ENCODE measurements around the gene TNS1.

TNS1 gene

DNA sequence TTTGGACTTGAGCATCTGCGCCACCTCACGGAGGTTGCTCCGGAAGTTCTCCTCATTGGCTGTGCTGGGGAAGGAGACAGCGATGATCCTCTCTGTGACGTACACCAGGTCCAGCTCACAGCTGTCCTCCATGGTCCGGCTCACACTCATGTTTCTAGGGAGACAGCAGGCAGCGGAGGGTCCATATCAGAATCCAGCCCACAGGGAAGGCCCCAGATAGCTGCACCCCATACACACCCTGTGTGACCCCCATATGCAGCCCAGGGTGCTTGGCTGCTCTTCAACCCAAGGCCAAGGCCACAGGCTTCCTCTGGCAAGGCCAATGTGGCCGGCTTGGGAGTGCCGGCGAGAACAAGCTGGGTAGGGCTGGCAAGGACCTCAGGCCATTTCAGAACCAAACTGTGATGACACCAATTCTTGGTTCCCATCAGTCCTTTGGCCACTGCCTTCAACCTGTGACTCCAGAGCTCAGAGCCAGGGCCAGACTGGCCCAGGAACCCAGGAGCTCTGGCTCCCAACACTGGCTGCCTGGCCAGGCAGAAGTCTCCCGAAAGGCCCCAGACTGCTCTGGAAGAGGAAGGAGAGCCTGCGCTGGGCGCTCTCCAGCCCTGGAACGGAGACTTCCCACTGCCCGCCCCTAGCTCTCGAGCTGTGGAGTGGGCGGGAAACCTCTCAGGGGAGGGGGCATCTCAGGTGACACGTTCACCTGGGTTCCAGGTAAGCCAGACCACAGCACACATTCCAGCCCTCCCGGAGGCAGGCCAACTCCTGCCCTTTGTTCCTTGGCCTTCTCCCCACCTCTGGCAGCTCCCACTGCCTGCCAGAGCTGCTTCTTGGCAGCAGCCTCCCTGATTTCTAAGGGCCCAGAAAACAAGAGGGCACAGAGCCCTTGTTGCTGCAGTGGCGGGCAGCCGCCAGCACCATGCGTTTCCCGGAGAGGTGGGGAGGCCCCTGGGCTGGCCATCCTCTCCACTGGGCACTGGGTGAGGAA is 104.7 kb downstream of the TNS1 start:
- no peak for DNase-seq (ENCODE audit: low spot score)

DNA sequence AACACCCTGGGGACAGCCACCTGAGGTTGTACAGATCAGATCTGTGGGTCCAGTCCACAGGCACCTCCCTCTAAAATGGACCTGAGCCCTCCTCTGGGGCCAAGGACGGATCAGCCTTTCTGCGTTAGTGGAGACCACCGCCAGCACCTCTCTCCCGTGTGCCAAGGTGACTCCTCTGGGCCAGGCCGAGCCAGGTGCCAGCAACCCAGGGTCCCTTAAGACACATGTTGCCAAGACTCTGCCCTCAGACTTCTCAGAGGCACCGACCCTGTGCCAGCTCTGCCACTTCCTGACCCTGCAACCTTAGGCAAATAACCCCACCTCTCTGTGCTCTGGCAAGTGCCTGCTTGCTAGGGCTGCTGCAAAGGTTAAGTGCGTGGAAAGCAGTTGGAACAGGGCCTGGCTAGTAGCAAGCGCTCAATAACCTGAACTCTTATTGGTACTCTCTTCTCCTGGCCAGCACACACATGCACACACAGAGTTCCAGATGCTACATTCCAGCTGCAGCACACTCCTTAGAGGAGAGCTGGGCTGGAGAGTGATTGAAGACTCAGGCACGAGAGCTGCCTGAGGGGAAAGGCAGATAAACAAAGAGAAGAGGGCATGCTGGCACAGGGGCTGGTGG is 105.6 kb downstream of the TNS1 start:
- DNase-seq (ENCODE audit: low spot score): no peak

DNA sequence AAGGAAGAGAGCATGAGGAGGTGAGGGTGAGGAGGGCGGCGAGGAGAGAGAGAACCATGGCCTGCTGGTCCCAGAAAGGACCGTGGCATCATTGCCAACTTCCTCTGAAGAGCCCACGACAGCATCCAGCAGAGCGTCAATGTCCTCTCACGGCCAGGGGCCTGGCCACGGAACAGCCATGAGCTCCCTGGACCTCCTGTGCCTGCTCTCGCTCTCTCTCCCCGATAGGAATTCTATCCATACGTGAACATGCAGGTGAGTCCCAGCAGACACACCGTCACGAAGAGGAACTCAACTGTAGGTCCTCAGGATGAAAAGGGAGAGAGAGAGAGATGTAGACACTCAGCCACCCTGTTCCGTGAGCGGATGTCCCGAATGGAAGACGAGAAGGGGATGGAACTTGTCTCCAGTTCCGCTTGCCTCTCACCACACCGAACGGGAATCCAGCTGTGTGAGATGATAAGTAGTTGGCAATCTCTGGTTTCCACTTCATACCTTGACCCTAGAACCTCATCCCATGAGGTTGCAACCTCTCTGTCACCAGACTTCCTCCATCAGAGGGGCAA is 107.6 kb downstream of the TNS1 start:
- no peak for DNase-seq (ENCODE audit: low spot score)

DNA sequence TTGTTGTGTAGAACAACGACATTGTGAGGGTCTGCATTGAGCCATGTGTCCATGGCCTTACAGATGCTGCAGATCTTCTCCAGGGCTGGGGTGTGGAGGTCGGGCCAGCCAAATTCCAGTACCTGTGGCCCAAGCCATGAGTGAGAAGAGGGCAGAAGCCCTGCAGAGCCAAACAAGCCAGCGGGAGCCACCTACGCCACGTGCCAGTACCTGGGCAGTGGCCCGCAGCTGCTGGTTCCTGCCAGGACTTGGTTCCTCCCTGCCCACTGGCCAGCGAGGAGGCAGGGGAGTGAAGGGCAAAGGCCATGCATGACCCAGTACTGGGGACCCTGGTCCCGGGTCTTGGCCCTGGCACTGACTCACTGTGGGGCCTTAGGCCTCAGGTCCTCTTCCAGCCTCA is 109.4 kb downstream of the TNS1 start:
- no peak for DNase-seq (ENCODE audit: low spot score)

DNA sequence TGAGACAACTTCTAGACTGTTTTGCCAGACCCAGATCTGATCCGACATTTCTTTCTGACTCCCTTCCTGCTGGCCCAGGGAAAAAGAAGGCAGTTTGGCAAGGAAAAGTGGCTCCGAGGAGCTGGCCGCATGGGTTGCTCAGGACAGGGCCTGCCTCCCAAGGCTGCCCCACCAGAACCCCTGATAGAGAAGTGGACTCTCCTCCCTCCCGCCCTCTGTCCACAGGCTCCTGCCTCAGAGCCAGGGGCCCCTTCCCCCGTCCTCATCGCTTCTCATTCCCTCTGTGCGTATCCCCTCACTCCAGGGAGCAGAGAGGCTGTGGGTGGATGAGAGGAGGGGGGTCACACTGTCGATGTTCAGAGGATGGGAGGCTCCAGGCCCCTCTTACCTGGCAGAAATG is 110.2 kb downstream of the TNS1 start:
- no peak for DNase-seq (ENCODE audit: low spot score)

DNA sequence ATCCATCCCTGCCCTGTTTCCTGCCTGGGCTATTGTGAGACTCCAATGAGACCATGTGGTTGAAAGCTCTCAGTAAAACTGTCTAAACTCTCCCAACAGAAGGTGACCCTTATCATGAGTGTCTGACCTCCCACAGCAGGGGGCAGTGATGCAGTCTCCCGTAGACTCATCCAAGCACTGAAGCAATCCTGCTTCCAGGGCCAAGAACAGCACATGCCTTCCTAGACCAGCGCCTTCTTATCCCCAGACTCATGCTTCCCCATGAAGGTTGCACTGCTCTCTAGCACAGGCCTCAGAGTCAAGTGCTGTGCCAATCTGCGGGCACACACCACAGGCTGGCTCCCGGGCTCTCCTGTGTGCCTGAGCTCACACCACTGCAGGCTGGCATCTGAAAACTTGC is 112.3 kb downstream of the TNS1 start:
- peak; percentile 82 for DNase-seq (ENCODE audit: low spot score)

DNA sequence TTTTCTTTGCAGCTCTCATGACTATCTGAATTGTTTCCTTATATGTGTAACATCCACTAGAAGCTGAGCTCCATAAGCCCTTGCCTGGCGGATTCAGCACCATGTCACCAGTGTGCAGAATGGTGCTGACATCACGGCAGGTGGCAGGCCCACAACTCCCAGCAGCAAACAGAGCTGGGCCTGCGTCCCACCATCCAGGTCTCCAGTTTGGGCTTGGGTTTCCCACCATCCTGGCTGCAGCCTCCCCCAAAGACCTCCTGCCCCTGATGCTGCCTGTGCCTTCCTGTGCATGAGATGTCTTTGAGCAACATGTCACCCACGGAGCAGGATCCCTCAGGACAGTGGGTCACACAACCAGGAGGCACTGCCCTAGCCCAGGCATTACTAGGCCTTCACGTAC is 113.1 kb downstream of the TNS1 start:
- DNase-seq (ENCODE audit: low spot score): no peak

DNA sequence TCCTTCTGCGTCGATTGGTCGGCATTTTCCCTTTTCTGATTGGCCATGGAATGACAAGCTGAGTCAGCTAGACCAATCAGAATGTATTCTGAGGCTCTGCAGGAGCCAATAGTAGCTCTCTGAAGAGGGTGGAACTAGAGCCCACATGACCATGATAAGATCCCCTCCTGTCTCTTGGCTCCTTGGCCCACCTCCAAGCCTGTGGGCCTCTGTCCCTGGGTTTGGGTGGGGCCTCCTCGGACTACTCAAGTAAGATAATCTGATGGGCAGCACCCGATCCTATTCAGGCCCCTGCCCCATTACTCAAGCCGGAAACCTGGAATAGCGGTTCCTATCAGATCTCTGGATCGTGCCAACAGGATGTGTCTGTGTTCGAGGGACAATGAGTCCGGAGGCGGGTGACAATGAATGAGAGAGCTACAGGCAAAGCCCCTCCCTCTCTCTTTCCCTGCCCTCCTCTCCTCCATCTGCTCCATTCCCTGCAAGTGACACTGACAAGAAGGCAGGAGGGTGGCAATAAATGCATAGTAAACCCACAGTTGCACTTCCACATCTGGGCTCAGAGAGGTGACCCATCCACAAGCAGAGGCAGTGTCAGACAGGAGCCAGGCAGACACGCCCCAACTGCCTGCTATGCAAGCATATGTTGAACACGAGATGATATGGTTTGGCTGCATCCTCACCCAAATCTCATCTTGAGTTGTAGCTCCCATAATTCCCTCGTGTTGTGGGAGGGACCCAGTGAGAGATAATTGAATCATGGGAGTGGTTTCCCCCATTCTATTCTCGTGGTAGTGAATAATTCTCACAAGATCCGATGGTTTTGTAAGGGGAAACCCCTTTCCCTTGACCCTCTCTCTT is 114.7 kb downstream of the TNS1 start:
- DNase-seq (ENCODE audit: low spot score): no peak

DNA sequence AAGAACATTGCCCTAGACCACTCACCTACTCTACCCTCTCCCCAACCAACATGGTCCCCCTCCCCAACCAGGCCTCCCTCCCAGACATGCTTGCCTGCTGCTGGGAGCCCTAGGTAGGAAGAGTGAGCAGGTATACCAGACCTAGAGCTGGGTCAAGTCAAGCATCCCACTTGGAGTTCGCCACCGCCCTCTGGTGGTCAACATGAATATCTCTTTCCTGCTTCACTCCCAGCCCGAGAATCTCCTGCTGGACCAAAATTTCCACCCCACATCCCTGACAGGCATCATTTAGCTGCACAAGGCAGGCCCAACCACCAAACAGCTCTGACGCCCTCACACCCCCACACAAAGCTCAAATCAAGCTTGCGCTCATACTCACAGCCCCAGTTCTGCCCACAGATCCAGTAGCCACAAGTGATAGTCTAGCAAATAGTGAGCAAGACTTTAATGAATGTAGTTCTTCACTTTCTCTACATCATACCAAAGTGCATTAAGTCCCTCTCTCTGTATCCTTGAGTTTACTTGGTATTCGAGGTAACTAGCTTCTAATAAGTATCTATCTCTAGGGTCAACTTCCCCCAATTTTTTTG is 116.0 kb downstream of the TNS1 start:
- DNase-seq (ENCODE audit: low spot score): peak; percentile 83

DNA sequence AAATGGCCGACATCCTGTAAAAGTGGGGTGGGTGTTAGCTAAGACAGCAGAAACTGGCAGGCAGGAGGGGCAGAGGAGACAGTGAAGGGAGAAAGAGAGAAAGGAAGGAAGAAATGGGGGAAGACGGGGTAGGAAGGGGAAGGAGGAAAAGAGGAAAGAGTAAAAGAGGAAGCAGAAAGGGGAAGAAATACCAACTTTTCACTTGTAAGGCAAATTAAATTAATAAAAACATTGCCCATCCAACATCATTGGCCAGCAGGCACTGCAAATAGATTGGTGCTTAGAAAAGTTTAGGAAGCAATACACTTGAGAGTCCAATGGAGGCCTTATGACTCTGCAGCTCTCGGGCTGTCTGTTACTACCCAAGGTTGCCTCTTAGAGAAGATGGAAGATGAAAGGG is 116.7 kb downstream of the TNS1 start:
- no peak for DNase-seq (ENCODE audit: low spot score)

DNA sequence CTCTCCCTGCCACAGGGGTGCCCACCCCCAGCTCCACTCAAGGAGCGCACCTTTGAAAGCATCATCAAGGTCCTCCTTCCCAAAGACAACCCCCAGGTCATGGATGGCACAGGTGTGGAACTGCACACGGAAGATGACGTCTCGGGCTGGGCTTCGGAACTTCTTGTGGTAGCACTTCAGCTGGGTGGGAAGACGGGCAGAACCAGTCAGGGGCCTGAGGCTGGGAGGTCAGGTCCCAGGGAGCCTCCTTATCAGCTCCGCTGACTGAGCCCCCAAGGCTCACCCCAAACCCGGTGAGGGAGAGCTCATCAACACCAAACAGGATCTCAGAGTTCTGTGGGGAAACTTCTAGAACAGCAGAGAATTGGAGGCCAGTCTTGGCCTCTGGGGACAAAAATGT is 117.8 kb downstream of the TNS1 start:
- DNase-seq (ENCODE audit: low spot score): no peak

DNA sequence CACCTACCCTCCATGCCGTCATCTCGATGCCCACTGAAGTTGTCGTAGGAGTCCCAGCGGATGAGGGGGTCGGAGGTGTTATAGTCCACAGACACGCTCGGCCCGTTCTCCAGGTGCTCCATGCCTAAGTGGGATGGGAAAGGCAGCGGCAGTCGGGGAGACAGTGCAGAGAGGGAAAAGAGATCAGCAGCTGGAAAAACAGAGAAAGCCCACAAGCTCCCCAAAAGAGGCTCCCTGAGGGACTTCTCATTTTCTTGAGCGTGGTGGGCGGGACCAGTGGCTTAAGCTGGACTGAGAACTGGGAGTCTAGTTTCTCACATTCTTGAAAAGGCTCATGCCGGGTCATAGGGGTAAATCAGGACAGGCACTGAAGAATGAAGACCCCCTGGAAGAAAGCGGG is 121.9 kb downstream of the TNS1 start:
- no peak for DNase-seq (ENCODE audit: low spot score)

DNA sequence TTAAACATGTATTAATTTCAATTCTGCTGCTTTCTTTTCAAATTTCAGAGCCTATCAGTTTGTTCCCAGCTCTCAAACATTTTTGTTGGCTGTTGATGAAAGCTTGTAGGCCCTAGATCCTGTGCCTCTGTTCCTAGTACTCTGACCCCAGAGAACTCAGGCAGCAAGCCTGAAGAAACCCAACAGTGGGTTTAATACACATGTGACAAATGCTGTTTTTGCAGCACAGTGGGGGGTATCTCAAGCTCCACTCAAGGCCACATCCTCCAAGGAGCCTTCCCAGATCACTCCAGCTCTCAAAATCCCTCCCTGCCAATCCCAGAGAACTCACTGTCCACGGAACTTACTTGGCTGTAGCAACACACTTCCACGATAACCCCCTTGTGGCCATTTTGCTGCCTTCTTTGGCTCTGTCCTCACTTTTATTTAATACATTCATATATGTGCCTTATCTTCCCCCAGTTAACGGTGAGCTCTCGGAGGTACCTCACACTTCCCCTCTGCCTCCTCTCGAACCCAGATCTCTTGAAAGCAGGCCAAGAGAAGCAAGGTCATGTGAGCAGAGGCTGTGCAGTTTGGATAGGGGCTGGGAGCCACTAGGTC is 122.4 kb downstream of the TNS1 start:
- DNase-seq (ENCODE audit: low spot score): no peak

DNA sequence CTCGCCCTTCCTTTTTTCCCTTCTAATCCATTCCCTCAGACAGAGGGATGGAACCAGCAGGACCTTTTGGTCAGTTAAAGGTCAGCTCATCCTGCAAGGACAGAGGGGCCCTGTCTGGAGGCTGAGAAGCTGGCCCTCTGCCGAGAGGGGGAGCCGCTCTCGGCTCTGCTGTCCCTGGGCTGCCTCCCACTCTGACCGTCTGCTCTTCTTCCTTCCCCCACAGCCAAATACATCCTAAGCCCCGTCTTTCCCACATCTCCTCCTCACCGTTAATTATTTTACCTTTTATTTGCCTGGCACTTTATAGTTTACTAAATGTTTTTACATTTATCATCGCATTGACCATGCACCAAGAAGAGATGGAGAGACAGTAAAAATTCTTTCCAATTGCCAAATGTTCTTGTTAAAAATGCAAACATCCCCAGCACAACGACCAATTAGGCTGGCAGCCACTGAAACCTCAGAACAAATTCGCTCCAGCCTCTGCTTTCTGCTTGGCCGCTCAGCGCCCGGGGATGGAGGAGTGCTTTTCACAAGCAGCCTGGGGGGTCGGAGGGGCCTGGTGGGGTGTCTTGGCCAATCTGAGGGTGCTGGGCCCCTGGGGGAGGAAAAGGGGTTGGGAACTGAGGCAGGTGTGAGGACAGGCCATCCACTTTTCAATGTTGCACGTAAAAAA is 123.7 kb downstream of the TNS1 start:
- no peak for DNase-seq (ENCODE audit: low spot score)

DNA sequence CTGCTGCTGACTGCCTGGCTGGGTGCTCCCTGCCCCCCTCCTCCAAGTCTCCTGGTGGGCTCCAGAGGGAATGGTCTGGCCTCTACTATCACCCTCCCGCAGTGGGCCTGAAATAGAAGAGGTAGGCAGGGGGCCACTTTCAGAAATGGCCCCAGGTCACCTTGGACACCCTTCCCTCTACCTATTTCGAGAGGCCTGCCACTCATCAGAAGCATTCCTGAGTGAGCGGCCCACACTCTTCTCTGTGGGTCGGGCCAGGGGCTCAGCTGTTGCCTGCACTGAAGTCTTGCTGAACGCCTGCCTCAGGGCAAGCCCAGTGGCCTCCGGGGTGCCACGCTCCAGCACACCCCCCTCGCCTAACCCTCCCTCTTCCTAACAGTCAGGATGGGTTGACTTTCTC is 124.9 kb downstream of the TNS1 start:
- no peak for DNase-seq (ENCODE audit: low spot score)

DNA sequence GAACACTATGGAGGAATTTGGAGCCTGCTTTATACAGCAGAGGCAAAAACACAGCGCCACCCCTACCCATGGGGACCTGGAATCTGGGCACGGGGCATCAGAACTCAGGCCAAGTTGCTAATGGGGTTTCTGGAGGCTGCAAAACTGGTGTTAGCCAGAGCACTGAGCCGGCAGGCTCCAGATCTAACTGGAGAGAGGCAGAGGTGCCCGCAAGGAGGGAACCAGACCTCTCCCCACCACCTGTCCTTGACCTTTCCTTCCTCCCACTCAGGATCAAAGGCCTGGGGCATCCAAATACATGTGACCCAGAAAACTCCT is 126.6 kb downstream of the TNS1 start:
- DNase-seq (ENCODE audit: low spot score): no peak

DNA sequence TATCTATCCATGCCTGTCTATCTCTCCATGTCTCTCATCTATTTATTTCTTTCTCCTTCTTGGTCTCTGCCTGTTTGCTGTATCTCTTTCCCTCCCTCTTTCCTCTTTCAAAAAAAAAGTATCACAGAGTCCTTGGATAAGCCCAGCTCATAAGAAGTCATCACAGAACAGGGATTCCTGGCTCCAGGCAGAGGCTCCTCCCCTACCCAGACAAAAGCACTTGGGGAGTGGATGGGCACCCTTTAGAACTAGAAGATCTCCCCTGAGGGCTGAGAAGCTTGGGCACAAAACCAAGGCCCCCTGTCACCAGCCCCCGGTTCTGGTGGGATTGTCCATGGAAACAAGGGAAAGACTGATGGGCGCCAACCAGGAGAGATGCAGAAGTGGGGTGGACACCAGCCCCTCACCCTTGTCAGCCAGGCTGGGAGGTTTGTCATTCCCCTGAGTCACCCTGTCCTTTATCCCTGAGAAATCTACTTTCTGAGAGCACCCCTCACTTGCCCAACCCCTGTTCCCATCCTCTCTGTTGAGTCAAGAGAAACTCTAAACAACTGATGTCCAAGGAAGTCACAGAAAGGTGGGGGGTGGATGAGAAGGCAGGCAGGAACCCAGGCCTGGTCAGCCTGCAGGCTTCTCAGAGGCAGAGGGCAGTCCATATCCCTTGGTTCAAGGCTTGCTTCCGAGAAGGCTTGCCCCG is 127.1 kb downstream of the TNS1 start:
- no peak for DNase-seq (ENCODE audit: low spot score)

DNA sequence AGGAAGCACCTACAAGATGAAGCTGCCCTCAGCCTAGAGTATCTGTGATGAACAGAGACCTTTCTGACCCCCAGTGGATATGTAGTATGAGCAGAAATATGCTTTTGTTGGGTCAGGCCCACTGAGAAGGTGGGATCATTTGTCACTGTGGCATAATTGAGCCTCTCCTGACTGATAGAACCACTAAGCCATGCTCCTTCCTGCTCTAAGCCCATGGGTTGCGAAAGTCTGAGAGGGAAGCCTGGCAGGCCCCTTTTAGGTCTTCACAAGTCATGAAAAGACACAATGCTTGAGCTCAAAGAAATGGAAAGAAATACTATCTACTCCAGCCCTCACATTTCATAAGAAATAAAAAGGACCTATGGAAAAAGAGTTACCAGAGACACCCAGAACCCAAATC is 127.7 kb downstream of the TNS1 start:
- peak; percentile 40 for DNase-seq (ENCODE audit: low spot score)

DNA sequence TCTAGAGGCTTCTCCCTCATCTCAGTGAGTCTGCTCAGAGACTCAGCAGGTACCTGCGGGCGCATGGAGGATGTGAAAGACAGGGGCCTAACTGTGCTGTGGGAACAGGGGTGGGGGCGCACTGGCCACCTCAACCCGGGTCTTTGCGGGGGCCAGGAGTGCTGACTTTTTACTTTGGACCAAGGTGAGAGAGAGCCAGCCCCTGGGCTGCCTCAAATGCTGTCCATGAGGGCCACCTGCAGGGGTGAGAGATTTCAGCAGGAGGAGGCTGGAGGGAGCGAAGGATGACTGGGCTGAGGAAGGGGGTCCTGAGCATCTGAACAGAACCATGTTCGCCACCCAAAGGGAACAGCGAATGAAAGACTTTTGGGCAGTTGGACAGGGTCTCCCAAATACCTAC is 129.4 kb downstream of the TNS1 start:
- DNase-seq (ENCODE audit: low spot score): no peak

DNA sequence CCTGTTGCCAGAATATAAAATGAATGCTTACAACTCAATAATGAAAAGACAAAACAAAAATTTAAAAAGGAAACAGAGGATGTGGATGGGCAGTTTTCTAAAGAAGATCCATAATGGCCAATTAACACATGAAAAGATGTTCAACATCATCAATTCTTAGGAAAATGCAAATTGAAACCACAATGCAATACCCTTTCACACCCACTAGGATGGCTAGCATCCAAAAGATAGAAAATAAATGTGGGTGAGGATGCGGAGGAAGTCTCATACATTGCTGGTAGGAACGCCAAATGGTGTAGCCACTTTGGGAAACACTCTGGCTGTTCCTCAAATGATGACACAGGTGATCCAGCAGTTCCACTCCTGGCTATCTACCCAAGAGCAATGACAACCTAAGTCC is 130.5 kb downstream of the TNS1 start:
- DNase-seq (ENCODE audit: low spot score): no peak
